ENCODE results near the gene COL24A1. TPM values are rescaled to one million over a fixed set of nuclear protein-coding genes. Genes with fewer than 3 reads are reported as not detected.

COL24A1 gene
- total and polyA plus RNA-seq, 2 donors (not counting 3 experiments of a cell fraction or from before 2014, with no cell fraction given) = 0.03 TPM; not detected in 1

GRCh38 chr1:85991261-85991660, 165.3 kb downstream of the COL24A1 start:
- Histone ChIP-seq H3K79me2 (ENCODE audit: control insufficient read depth, insufficient read depth, low read length) (no peaks in the 10 kb centered on the region), H3K4me1 (ENCODE audit: control insufficient read depth, extremely low read depth, insufficient read depth, low read length) (no peaks in the 10 kb centered on the region), H3K36me3 (ENCODE audit: control insufficient read depth in 2 of 2, extremely low read depth in 1 of 2, insufficient read depth in 2 of 2, low read length in 2 of 2) (no peaks in the 10 kb centered on the region), H3K27me3 (ENCODE audit: control insufficient read depth in 2 of 2, insufficient read depth in 2 of 2, low read length in 2 of 2) (no peaks in the 10 kb centered on the region), H3K4me2 (ENCODE audit: insufficient read depth, low read length) (no peak overlapping the region), H3K27ac (ENCODE audit: insufficient read depth, low read depth, low read length) (no peak overlapping the region), H3K9me3 (replicated peaks; ENCODE audit: control insufficient read depth, insufficient read depth, low read length) (no peaks in the 10 kb centered on the region), H4K20me1 (replicated peaks; ENCODE audit: control insufficient read depth, extremely low read depth, insufficient read depth, low read length) (no peaks in the 10 kb centered on the region), H2AFZ (ENCODE audit: low read depth, low read length) (no peak overlapping the region), H3K4me3 (replicated peaks in 1 of 3; ENCODE audit: insufficient read depth in 1 of 3, low read depth in 1 of 3, low read length in 3 of 3) (no peak overlapping the region), H3K9me1 (replicated peaks; ENCODE audit: control insufficient read depth, extremely low read depth, insufficient read depth, low read length) (no peaks in the 10 kb centered on the region), H3K9ac (replicated peaks; ENCODE audit: extremely low read depth, insufficient read depth, low read length) (no peak overlapping the region)
- dilution Hi-C loops (cut with MboI; ENCODE audit: extremely low pct_ligation_motif_present, low sequenced_read_pairs) (no loop called here), intact Hi-C loops (cut with micrococcal nuclease) (no loop called here)
- ChIA-PET POLR2A (no interaction called here), CTCF (no interaction called here)
- DNase-seq (ENCODE audit: low read depth, low spot score) = no peak
- no TSS peak for BruUV-seq (replicated peaks)
- FAIRE-seq = no peak
- TF ChIP-seq POLR2A (IDR thresholded peaks at IDR 0.05; ENCODE audit: low read depth, low read length) (no peak), GATA2 (IDR thresholded peaks at IDR 0.05; ENCODE audit: insufficient read depth, insufficient read length, low read depth, low read length) (no peak), EZH2 (IDR thresholded peaks at IDR 0.05; ENCODE audit: borderline replicate concordance, low read depth, low read length, severe bottlenecking) (no peak), CTCF (IDR thresholded peaks at IDR 0.05; ENCODE audit: extremely low read depth in 1 of 2, insufficient read depth in 1 of 2, low read depth in 1 of 2, low read length in 2 of 2) (no peak), POLR2AphosphoS5 (IDR thresholded peaks at IDR 0.05; ENCODE audit: insufficient read depth, low read depth, low read length) (no peak)

DNA sequence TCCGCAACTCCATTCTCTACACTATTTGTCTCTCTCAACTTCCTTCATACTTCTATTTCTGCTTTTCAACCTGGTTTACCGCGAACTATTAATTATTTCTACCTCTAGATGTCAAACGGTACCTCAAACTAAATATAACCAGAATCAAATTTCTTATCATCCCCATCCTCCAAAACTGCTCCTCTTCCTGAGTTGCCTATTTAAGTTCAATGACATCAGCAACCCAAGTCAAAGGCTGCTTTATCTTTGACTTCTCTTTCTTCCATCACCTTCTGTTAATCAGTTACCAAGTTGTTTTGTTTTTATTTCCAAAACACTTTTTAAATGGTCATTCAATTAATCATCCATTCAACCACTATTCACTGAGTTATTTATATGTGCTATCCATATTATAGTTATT, 171.9 kb downstream of the COL24A1 start:
- no peak overlapping the region for H3K27ac ChIP-seq (ENCODE audit: insufficient read depth, low read depth, low read length)
- no TSS peak for BruUV-seq (replicated peaks)
- H3K4me3 ChIP-seq (replicated peaks in 1 of 3; ENCODE audit: insufficient read depth in 1 of 3, low read depth in 1 of 3, low read length in 3 of 3) = no peak overlapping the region
- H3K4me2 ChIP-seq (ENCODE audit: insufficient read depth, low read length) = no peak overlapping the region
- DNase-seq (ENCODE audit: low read depth, low spot score) (no peak), FAIRE-seq (no peak)
- no peak overlapping the region for H3K9ac ChIP-seq (replicated peaks; ENCODE audit: extremely low read depth, insufficient read depth, low read length)
- ChIA-PET POLR2A (interaction anchor here (0.6 kb wide), 1 partner anchor 212 kb away, joined by 3 read pairs; no protein-coding TSS in a partner anchor), CTCF (no interaction called here)
- no peak overlapping the region for H2AFZ ChIP-seq (ENCODE audit: low read depth, low read length)
- no peaks in the 10 kb centered on the region for H4K20me1 ChIP-seq (replicated peaks; ENCODE audit: control insufficient read depth, extremely low read depth, insufficient read depth, low read length)
- H3K27me3 ChIP-seq (ENCODE audit: control insufficient read depth in 2 of 2, insufficient read depth in 2 of 2, low read length in 2 of 2) = peaks cover 0 to 19% of the 10 kb centered on the region in 2 experiments
- H3K9me1 ChIP-seq (replicated peaks; ENCODE audit: control insufficient read depth, extremely low read depth, insufficient read depth, low read length) = no peaks in the 10 kb centered on the region
- no peak for TF ChIP-seq MYC (IDR thresholded peaks at IDR 0.05; ENCODE audit: low read depth, low read length)
- TF ChIP-seq GATA2 (IDR thresholded peaks at IDR 0.05; ENCODE audit: insufficient read depth, insufficient read length, low read depth, low read length) = no peak
- TF ChIP-seq, protein P1, sequence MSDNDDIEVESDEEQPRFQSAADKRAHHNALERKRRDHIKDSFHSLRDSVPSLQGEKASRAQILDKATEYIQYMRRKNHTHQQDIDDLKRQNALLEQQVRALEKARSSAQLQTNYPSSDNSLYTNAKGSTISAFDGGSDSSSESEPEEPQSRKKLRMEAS (IDR thresholded peaks at IDR 0.05; ENCODE audit: insufficient read depth, insufficient read length) = no peak
- TF ChIP-seq CTCF (IDR thresholded peaks at IDR 0.05; ENCODE audit: extremely low read depth in 1 of 2, insufficient read depth in 1 of 2, low read depth in 1 of 2, low read length in 2 of 2) = no peak
- no peak for TF ChIP-seq JUN (IDR thresholded peaks at IDR 0.05; ENCODE audit: borderline replicate concordance, insufficient read depth, insufficient read length, low read depth)
- no peak for TF ChIP-seq EZH2 (IDR thresholded peaks at IDR 0.05; ENCODE audit: borderline replicate concordance, low read depth, low read length, severe bottlenecking)
- TF ChIP-seq FOS (IDR thresholded peaks at IDR 0.05; ENCODE audit: borderline replicate concordance, insufficient read depth, low read length) = no peak
- no peak for TF ChIP-seq POLR2AphosphoS5 (IDR thresholded peaks at IDR 0.05; ENCODE audit: insufficient read depth, low read depth, low read length)
- TF ChIP-seq POLR2A (IDR thresholded peaks at IDR 0.05; ENCODE audit: low read depth, low read length) = no peak
- intact Hi-C loops (cut with micrococcal nuclease) = no loop called here
- H3K79me2 ChIP-seq (ENCODE audit: control insufficient read depth, insufficient read depth, low read length) = no peaks in the 10 kb centered on the region
- no peaks in the 10 kb centered on the region for H3K4me1 ChIP-seq (ENCODE audit: control insufficient read depth, extremely low read depth, insufficient read depth, low read length)
- no peaks in the 10 kb centered on the region for H3K9me3 ChIP-seq (replicated peaks; ENCODE audit: control insufficient read depth, insufficient read depth, low read length)
- no peaks in the 10 kb centered on the region for H3K36me3 ChIP-seq (ENCODE audit: control insufficient read depth in 2 of 2, extremely low read depth in 1 of 2, insufficient read depth in 2 of 2, low read length in 2 of 2)
- dilution Hi-C loops (cut with MboI; ENCODE audit: extremely low pct_ligation_motif_present, low sequenced_read_pairs) = no loop called here

Measured in endothelial cell of umbilical vein (primary cell).